SK-N-SH (cell line): Measurements from ENCODE around the gene PCSK5. TPM values are rescaled to one million over a fixed set of nuclear protein-coding genes. Genes with fewer than 3 reads are reported as not detected.

ENCODE experiments used
- CTCF ChIA-PET: fragments of 300-600, 350-600 bp; formaldehyde crosslinking; extraction: SDS; loops from one replicate; lab custom pipeline; 2021; lab: Yijun Ruan, JAX
- POLR2A ChIA-PET: fragments of 350-600 bp; sonication (Branson Sonifier 250); formaldehyde crosslinking; extraction: SDS; loops from one replicate; lab custom pipeline; 2020; ENCODE audit warnings: antibody characterized with exemption, inconsistent platforms; lab: Yijun Ruan, JAX
- DNase-seq: peaks from one replicate; pipeline ENCODE4 v3.0.0; 2012
- H2AFZ ChIP-seq: fragments of 200-600 bp; sonication (generic); 2 replicates; pipeline ENCODE4 v1.8.1; 2016; ENCODE audit warnings: antibody characterized with exemption, mild to moderate bottlenecking, low read depth
- H3F3A ChIP-seq: fragments of 200-600 bp; sonication (generic); replicated peaks from 2 replicates; pipeline ENCODE3; 2016; ENCODE audit warnings: antibody characterized with exemption, mild to moderate bottlenecking; ENCODE audit not compliant: insufficient read depth
- H3K27ac ChIP-seq, 2 experiments: fragments of 200-500 bp in 1 of 2; fragments of 200-600 bp in 1 of 2; sonication (Bioruptor generic) in 1 of 2; sonication (generic), shearing (Covaris generic) in 1 of 2; 2 replicates each; pipeline versions ENCODE4 v1.5.1 to v1.6.1; 2014 to 2016; ENCODE audit warnings: low read depth in 2 of 2, inconsistent platforms in 1 of 2, low read length in 1 of 2, mild to moderate bottlenecking in 1 of 2, mixed read lengths in 1 of 2
- H3K27me3 ChIP-seq: fragments of 200-600 bp; sonication (generic), shearing (Covaris generic); 2 replicates; pipeline ENCODE4 v1.6.1; 2016; ENCODE audit warnings: mixed run types; ENCODE audit not compliant: insufficient read depth
- H3K36me3 ChIP-seq, 2 experiments: fragments of 200-500 bp in 1 of 2; fragments of 200-600 bp in 1 of 2; sonication (Bioruptor generic) in 1 of 2; sonication (generic) in 1 of 2; replicated peaks in 1 of 2; 2 replicates each; pipeline versions ENCODE3 to v1.5.1; 2014 to 2016; ENCODE audit warnings: low read length in 1 of 2, mild to moderate bottlenecking in 1 of 2; ENCODE audit not compliant: insufficient read depth in 2 of 2, control insufficient read depth in 1 of 2
- H3K4me1 ChIP-seq, 2 experiments: fragments of 200-500 bp in 1 of 2; fragments of 200-600 bp in 1 of 2; sonication (Bioruptor generic) in 1 of 2; sonication (generic), shearing (Covaris generic) in 1 of 2; 2 replicates each; pipeline versions ENCODE4 v1.5.1 to v1.6.1; 2014 to 2016; ENCODE audit warnings: low read depth in 1 of 2, low read length in 1 of 2, mixed run types in 1 of 2; ENCODE audit not compliant: insufficient read depth in 2 of 2, control insufficient read depth in 1 of 2
- H3K4me2 ChIP-seq: fragments of 200-600 bp; sonication (generic), shearing (Covaris generic); 2 replicates; pipeline ENCODE4 v1.6.1; 2017; ENCODE audit warnings: mixed run types
- H3K4me3 ChIP-seq, 2 experiments: fragments of 200-500 bp in 1 of 2; fragments of 200-600 bp in 1 of 2; sonication (Bioruptor generic) in 1 of 2; sonication (generic), shearing (Covaris generic) in 1 of 2; 2 replicates each; pipeline versions ENCODE4 v1.5.1 to v1.8.1; 2014 to 2016; ENCODE audit warnings: low read depth in 2 of 2, inconsistent platforms in 1 of 2, low read length in 1 of 2, mild to moderate bottlenecking in 1 of 2, mixed read lengths in 1 of 2, moderate library complexity in 1 of 2
- H3K79me2 ChIP-seq: fragments of 200-600 bp; sonication (generic); 2 replicates; pipeline ENCODE4 v1.8.1; 2017; ENCODE audit warnings: mild to moderate bottlenecking; ENCODE audit not compliant: insufficient read depth
- H3K9ac ChIP-seq: fragments of 200-600 bp; sonication (generic); 2 replicates; pipeline ENCODE4 v1.6.1; 2017; ENCODE audit warnings: mixed run types
- H3K9me2 ChIP-seq: fragments of 200-600 bp; sonication (generic); 2 replicates; pipeline ENCODE4 v1.6.1; 2017; ENCODE audit warnings: mixed run types
- H3K9me3 ChIP-seq: fragments of 200-600 bp; sonication (generic); 2 replicates; pipeline ENCODE4 v1.6.1; 2017; ENCODE audit warnings: mixed run types, mild to moderate bottlenecking, moderate library complexity
- H4K20me1 ChIP-seq: fragments of 200-600 bp; sonication (generic); 2 replicates; pipeline ENCODE4 v1.6.1; 2017; ENCODE audit warnings: mild to moderate bottlenecking, mixed run types; ENCODE audit not compliant: insufficient read depth
- CHD2 ChIP-seq: fragments of 150-350 bp; IDR thresholded peaks from 2 replicates; pipeline ENCODE4 v1.6.1; 2018; ENCODE audit warnings: low read length; ENCODE audit not compliant: partially characterized antibody
- CTCF ChIP-seq: fragments of 200-600 bp; sonication (generic); IDR thresholded peaks from 2 replicates; pipeline ENCODE4 v1.6.1; 2017; ENCODE audit warnings: antibody characterized with exemption, mild to moderate bottlenecking, moderate library complexity
- EP300 ChIP-seq, 2 experiments: IDR thresholded peaks; 2 replicates each; pipeline versions ENCODE4 v1.4.0 to v1.6.1; 2012; ENCODE audit warnings: borderline replicate concordance in 1 of 2, low read depth in 1 of 2, low read length in 1 of 2
- EZH2phosphoT487 ChIP-seq: fragments of 200-600 bp; sonication (generic); IDR thresholded peaks from 2 replicates; pipeline ENCODE4 v1.6.1; 2017; ENCODE audit warnings: low read depth, mixed run types, mild to moderate bottlenecking, antibody characterized with exemption, moderate library complexity, borderline replicate concordance
- FOSL2 ChIP-seq: IDR thresholded peaks from 2 replicates; pipeline ENCODE4 v1.4.0; 2012; ENCODE audit warnings: low read depth, mild to moderate bottlenecking, moderate library complexity, borderline replicate concordance
- FOXM1 ChIP-seq: IDR thresholded peaks from 2 replicates; pipeline ENCODE4 v1.4.0; 2012; ENCODE audit warnings: low read depth, mild to moderate bottlenecking
- IRF3 ChIP-seq: fragments of 150-350 bp; IDR thresholded peaks from 2 replicates; pipeline ENCODE4 v1.6.1; 2016; ENCODE audit warnings: mild to moderate bottlenecking, low read depth, low read length
- MEF2A ChIP-seq: IDR thresholded peaks from 2 replicates; pipeline ENCODE4 v1.4.0; 2012; ENCODE audit warnings: low read depth, borderline replicate concordance
- MXI1 ChIP-seq: IDR thresholded peaks from 2 replicates; pipeline ENCODE4 v1.6.1; 2012; ENCODE audit warnings: mild to moderate bottlenecking, low read depth, low read length, improper control_type of control experiment
- NRF1 ChIP-seq: IDR thresholded peaks from 2 replicates; pipeline ENCODE4 v1.6.1; 2012; ENCODE audit warnings: low read depth, mild to moderate bottlenecking, low read length
- POLR2AphosphoS5 ChIP-seq: IDR thresholded peaks from 2 replicates; pipeline ENCODE4 v1.6.1; 2012; ENCODE audit warnings: low read depth, low read length
- RAD21 ChIP-seq: IDR thresholded peaks from 2 replicates; pipeline ENCODE4 v1.6.1; 2012; ENCODE audit warnings: mild to moderate bottlenecking, low read length
- RFX5 ChIP-seq: IDR thresholded peaks from 2 replicates; pipeline ENCODE4 v1.6.1; 2012; ENCODE audit warnings: mild to moderate bottlenecking, improper control_type of control experiment, low read length
- RXRA ChIP-seq: IDR thresholded peaks from 2 replicates; pipeline ENCODE4 v1.4.0; 2012; ENCODE audit warnings: low read depth, mild to moderate bottlenecking, borderline replicate concordance
- SIN3A ChIP-seq: IDR thresholded peaks from 2 replicates; pipeline ENCODE4 v1.6.1; 2012; ENCODE audit warnings: low read depth, mild to moderate bottlenecking, low read length, moderate library complexity, borderline replicate concordance
- SMC3 ChIP-seq: IDR thresholded peaks from 2 replicates; pipeline ENCODE4 v1.6.1; 2012; ENCODE audit warnings: low read depth, low read length, improper control_type of control experiment
- TEAD4 ChIP-seq: IDR thresholded peaks from 2 replicates; pipeline ENCODE4 v1.4.0; 2012; ENCODE audit warnings: mild to moderate bottlenecking, borderline replicate concordance; ENCODE audit not compliant: insufficient read depth
- WGBS: methylation state at CpG from one replicate; pipeline ENCODE4 v1.1.6; 2017; ENCODE audit warnings: low lambda C conversion rate; 5-methylcytosine and 5-hydroxymethylcytosine counted together
- polyA plus RNA-seq, 3 experiments: library from polyadenylated mRNA; depleted of rRNA; stranded (reverse); fragments of >200 nt; gene quantifications; 2 replicates each; pipeline ENCODE4 v1.2.3, GENCODE V29; 2012

The PCSK5 gene
- polyA plus RNA-seq, 1 of the 3 experiments (the other 2 are of a cell fraction): 0.08 TPM

- no peak overlapping the region for H3K9ac ChIP-seq
- H3K36me3 ChIP-seq: no peaks in the 10 kb centered on the region
- no peaks in the 10 kb centered on the region for H3K79me2 ChIP-seq
- POLR2A ChIA-PET: no interaction called here
- H3K4me1 ChIP-seq: no peaks in the 10 kb centered on the region
- DNase-seq: no peak
- 17% methylated on average over 3 of the region's 3 CpGs for WGBS
- H3K27ac ChIP-seq: no peak overlapping the region
- CTCF ChIA-PET: no interaction called here
- no peaks in the 10 kb centered on the region for H3K9me3 ChIP-seq
- H3K9me2 ChIP-seq: no peaks in the 10 kb centered on the region
- no peak overlapping the region for H3K4me2 ChIP-seq
- H2AFZ ChIP-seq: no peak overlapping the region
- H3F3A ChIP-seq: no peaks in the 10 kb centered on the region
- H4K20me1 ChIP-seq: no peaks in the 10 kb centered on the region
- TF ChIP-seq EP300 (IDR thresholded peaks at IDR 0.05; ENCODE audit: borderline replicate concordance in 1 of 2, low read depth in 1 of 2, low read length in 1 of 2): no peak
- TF ChIP-seq MXI1: no peak
- TF ChIP-seq FOXM1: no peak
- no peak for TF ChIP-seq RFX5
- TF ChIP-seq CTCF: no peak
- H3K4me3 ChIP-seq: no peak overlapping the region
- no peaks in the 10 kb centered on the region for H3K27me3 ChIP-seq
Observed at GRCh38 chr9:76044266-76044819, 153.9 kb downstream of the PCSK5 start.

GRCh38 chr9:76045221-76045620, 154.7 kb downstream of the PCSK5 start:
- POLR2A ChIA-PET: no interaction called here
- no peak overlapping the region for H2AFZ ChIP-seq

GRCh38 chr9:76049341-76049740, 158.9 kb downstream of the PCSK5 start:
- CTCF ChIA-PET: no interaction called here
- no peak overlapping the region for H3K4me2 ChIP-seq
- no peak overlapping the region for H3K27ac ChIP-seq
- no peak overlapping the region for H3K4me3 ChIP-seq
- H3K9me3 ChIP-seq: no peaks in the 10 kb centered on the region
- H3K9me2 ChIP-seq: no peaks in the 10 kb centered on the region
- no peaks in the 10 kb centered on the region for H3K4me1 ChIP-seq
- no peaks in the 10 kb centered on the region for H3F3A ChIP-seq
- DNase-seq: no peak
- H3K79me2 ChIP-seq: no peaks in the 10 kb centered on the region
- POLR2A ChIA-PET: no interaction called here
- no peak overlapping the region for H2AFZ ChIP-seq
- 53% methylated on average over 2 of the region's 2 CpGs for WGBS
- no peak overlapping the region for H3K9ac ChIP-seq
- no peaks in the 10 kb centered on the region for H4K20me1 ChIP-seq
- no peaks in the 10 kb centered on the region for H3K27me3 ChIP-seq
- no peaks in the 10 kb centered on the region for H3K36me3 ChIP-seq
- TF ChIP-seq FOXM1: no peak
- TF ChIP-seq IRF3: no peak
- no peak for TF ChIP-seq RXRA
- no peak for TF ChIP-seq MEF2A
- no peak for TF ChIP-seq RAD21
- no peak for TF ChIP-seq CTCF
- TF ChIP-seq RFX5: no peak
- no peak for TF ChIP-seq SMC3
- no peak for TF ChIP-seq TEAD4
- TF ChIP-seq FOSL2: no peak
- TF ChIP-seq POLR2AphosphoS5: no peak
- no peak for TF ChIP-seq EZH2phosphoT487
- no peak for TF ChIP-seq CHD2
- no peak for TF ChIP-seq NRF1

More at GRCh38 chr9:76045221-76045620, 154.7 kb downstream of the PCSK5 start:
- no peak for TF ChIP-seq SIN3A
- TF ChIP-seq, all 33 proteins: peak for 0
- no peaks in the 10 kb centered on the region for H3K79me2 ChIP-seq
- no peaks in the 10 kb centered on the region for H3K4me1 ChIP-seq
- H3K9me2 ChIP-seq: no peaks in the 10 kb centered on the region
- H3F3A ChIP-seq: no peaks in the 10 kb centered on the region
- H3K36me3 ChIP-seq: no peaks in the 10 kb centered on the region
- CTCF ChIA-PET: no interaction called here
- H3K27me3 ChIP-seq: no peaks in the 10 kb centered on the region
- DNase-seq: no peak
- H3K4me2 ChIP-seq: no peak overlapping the region
- no peak overlapping the region for H3K9ac ChIP-seq
- H3K9me3 ChIP-seq: no peaks in the 10 kb centered on the region
- no peak overlapping the region for H3K4me3 ChIP-seq
- H3K27ac ChIP-seq: no peak overlapping the region
- no peaks in the 10 kb centered on the region for H4K20me1 ChIP-seq
- WGBS: 7% methylated on average over 2 of the region's 2 CpGs
